ENCODE data around the gene WDR64. TPM values are rescaled to one million over a fixed set of nuclear protein-coding genes. Genes with fewer than 3 reads are reported as not detected.
"Not testable (repeated sequence)": the region's sequence is repeated elsewhere in the genome, so short reads cannot be mapped to it uniquely, and the experiment has no call there.

Gene WDR64
- total RNA-seq, 1 donor from 2014 or later = 0.07 TPM

DNA sequence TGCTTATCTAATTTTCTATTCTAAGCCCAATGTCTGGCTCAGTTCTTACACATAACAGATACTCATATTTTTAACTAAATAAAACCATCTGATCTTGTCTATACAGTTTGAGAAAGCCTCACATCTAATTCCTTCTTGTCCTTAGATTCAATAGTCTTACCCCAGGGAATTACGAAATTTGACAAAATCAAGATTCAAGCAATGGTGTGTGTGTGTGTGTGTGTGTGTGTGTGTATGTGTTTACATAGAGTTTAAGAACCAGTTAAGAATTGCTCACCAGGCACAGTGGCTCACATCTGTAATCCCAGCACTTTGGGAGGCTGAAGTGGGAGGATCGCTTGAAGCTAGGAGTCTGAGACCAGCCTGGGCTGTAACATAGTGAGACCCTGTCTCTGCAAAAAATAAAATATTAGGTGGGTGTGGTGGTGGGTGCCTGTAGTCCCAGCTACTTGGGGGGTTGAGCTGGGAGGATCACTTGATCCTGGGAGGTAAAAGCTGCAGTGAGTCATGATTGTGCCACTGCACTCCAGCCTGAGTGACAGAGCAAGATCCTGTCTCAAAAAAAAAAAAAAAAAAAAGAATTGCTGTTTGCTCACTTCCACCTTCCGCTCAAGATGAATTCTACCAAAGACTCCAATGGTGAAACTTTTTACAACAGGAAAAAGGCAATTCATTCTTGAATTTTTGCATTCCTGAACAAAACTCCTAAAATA, 6.2 kb downstream of the WDR64 start:
- DNase-seq (ENCODE audit: low spot score, unreplicated experiment) = no peak
- Mint-ChIP-seq H3K27me3 (peaks cover 8% of the 10 kb centered on the region), H3K9me3 (ENCODE audit: low read depth) (peaks cover 3% of the 10 kb centered on the region), H3K4me3 (ENCODE audit: low read depth) (no peak overlapping the region), H3K36me3 (ENCODE audit: insufficient read depth) (no peaks in the 10 kb centered on the region), H3K4me1 (ENCODE audit: low read depth) (no peaks in the 10 kb centered on the region), H3K27ac (no peak overlapping the region)
- TF ChIP-seq, protein P1, sequence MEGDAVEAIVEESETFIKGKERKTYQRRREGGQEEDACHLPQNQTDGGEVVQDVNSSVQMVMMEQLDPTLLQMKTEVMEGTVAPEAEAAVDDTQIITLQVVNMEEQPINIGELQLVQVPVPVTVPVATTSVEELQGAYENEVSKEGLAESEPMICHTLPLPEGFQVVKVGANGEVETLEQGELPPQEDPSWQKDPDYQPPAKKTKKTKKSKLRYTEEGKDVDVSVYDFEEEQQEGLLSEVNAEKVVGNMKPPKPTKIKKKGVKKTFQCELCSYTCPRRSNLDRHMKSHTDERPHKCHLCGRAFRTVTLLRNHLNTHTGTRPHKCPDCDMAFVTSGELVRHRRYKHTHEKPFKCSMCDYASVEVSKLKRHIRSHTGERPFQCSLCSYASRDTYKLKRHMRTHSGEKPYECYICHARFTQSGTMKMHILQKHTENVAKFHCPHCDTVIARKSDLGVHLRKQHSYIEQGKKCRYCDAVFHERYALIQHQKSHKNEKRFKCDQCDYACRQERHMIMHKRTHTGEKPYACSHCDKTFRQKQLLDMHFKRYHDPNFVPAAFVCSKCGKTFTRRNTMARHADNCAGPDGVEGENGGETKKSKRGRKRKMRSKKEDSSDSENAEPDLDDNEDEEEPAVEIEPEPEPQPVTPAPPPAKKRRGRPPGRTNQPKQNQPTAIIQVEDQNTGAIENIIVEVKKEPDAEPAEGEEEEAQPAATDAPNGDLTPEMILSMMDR (IDR thresholded peaks at IDR 0.05; ENCODE audit: unreplicated experiment) = no peak

DNA sequence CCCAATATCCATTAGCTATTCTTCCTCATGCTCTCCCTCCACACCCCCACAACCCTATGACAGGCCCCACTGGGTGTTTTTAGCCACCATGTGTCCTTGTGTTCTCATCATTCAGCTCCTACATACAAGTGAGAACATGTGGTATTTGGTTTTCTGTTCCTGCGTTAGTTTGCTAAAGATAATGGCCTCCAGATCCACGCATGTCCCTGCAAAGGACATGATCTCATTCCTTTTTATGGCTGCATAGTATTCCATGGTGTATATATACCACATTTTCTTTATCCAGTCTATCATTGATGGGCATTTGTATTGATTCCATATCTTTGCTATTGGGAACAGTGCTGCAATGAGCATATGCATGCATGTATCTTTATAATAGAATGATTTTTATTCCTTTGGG, 6.9 kb downstream of the WDR64 start:
- H3K27me3 Mint-ChIP-seq; H3K36me3 Mint-ChIP-seq (ENCODE audit: insufficient read depth); H3K4me3 Mint-ChIP-seq (ENCODE audit: low read depth); H3K9me3 Mint-ChIP-seq (ENCODE audit: low read depth); H3K27ac Mint-ChIP-seq; DNase-seq (ENCODE audit: low spot score, unreplicated experiment); H3K4me1 Mint-ChIP-seq (ENCODE audit: low read depth): not testable (repeated sequence)

DNA sequence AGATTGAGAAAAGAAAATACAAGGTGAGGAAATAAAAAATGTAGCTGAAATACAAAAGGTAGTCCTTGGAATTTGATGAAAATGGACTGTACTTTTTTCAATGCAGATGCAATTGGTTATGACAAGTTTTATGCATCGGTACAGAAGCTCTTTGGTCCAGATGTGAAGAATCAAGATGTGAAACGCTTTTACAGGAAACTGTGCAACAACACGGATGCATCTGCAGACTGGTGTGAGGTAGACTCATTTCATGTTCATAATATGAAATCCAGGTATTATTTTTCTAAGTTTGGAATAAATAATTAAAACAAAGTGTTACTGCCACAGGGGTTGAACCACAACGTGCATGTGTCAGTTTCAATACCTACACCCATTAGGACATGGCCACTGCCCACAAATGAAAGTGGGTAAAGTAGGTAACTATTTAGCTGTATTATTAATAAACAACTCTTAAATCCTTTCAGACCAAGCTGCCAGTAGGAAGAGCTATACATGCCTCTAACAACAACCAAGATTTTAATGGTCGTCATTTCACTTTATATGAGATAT, 8.4 kb downstream of the WDR64 start:
- TF ChIP-seq, protein P1 (IDR thresholded peaks at IDR 0.05; ENCODE audit: unreplicated experiment) = no peak
- no peaks in the 10 kb centered on the region for H3K36me3 Mint-ChIP-seq (ENCODE audit: insufficient read depth)
- H3K9me3 Mint-ChIP-seq (ENCODE audit: low read depth) = peaks cover 3% of the 10 kb centered on the region
- no peak overlapping the region for H3K27ac Mint-ChIP-seq
- H3K27me3 Mint-ChIP-seq = peaks cover 3% of the 10 kb centered on the region
- no peak overlapping the region for H3K4me3 Mint-ChIP-seq (ENCODE audit: low read depth)
- DNase-seq (ENCODE audit: low spot score, unreplicated experiment) = no peak
- no peaks in the 10 kb centered on the region for H3K4me1 Mint-ChIP-seq (ENCODE audit: low read depth)

DNA sequence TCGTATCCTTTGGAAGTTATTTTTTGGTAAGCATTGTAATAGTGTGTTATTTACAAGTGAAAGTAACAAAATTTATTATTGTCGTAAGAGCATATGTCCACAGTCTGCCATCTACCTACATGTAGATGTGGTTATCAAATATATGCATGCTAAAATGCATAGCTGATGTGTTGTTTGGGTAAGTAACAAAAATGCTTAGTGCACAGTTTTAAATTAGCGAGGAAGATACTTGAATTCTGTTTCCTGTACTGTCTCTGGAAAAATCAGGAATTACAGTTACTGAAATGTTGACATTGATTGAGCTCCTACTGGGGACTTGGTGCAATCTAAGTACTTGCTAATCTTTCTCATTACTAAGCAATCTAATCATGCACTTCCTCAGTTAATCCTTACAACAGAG, 14.3 kb downstream of the WDR64 start:
- Mint-ChIP-seq H3K27me3 (peaks cover 3% of the 10 kb centered on the region), H3K4me1 (ENCODE audit: low read depth) (no peaks in the 10 kb centered on the region), H3K27ac (no peak overlapping the region), H3K9me3 (ENCODE audit: low read depth) (no peaks in the 10 kb centered on the region), H3K4me3 (ENCODE audit: low read depth) (no peak overlapping the region), H3K36me3 (ENCODE audit: insufficient read depth) (no peaks in the 10 kb centered on the region)
- no peak for DNase-seq (ENCODE audit: low spot score, unreplicated experiment)
- TF ChIP-seq, protein P1 (IDR thresholded peaks at IDR 0.05; ENCODE audit: unreplicated experiment) = no peak

DNA sequence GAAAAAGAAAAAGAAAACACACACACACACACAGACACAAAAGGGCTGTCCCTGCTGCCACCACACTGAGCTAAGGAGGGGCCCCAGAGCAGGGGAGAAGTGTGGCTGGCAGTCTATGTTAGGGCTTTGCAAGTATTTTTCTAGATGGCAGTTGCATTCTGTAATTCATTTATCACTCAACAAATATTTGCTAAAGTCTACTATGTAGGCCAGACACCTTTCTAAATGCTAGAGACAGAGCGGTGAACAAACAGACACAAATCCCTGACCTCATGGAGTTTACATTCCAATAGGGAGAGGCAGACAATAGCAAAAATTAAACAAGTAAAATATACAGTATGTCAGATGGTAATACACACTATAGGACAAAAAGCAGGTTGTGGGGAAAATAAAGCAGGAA, 20.2 kb downstream of the WDR64 start:
- H3K4me1 Mint-ChIP-seq (ENCODE audit: low read depth) = peaks cover 4% of the 10 kb centered on the region
- H3K27me3 Mint-ChIP-seq = peaks cover 3% of the 10 kb centered on the region
- H3K4me3 Mint-ChIP-seq (ENCODE audit: low read depth) = no peak overlapping the region
- H3K27ac Mint-ChIP-seq = no peak overlapping the region
- H3K36me3 Mint-ChIP-seq (ENCODE audit: insufficient read depth) = no peaks in the 10 kb centered on the region
- TF ChIP-seq, protein P1 (IDR thresholded peaks at IDR 0.05; ENCODE audit: unreplicated experiment) = no peak
- DNase-seq (ENCODE audit: low spot score, unreplicated experiment) = no peak
- peaks cover 7% of the 10 kb centered on the region for H3K9me3 Mint-ChIP-seq (ENCODE audit: low read depth)

Measured in progenitor cell of endocrine pancreas (in vitro differentiated cells).